HepG2 (cell line): Measurements from ENCODE around the gene ADAM22.

Experiments used
- POLR2AphosphoS5 ChIP-seq: IDR thresholded peaks from 2 replicates; pipeline ENCODE4 v1.6.1; 2012; ENCODE audit warnings: low read depth, low read length
- TBP ChIP-seq: sonication (generic); formaldehyde crosslinking; IDR thresholded peaks from 2 replicates; pipeline ENCODE4 v1.5.0; 2020; ENCODE audit warnings: missing genetic modification reagents
- TF ChIP-seq, protein P1 (sequence below): IDR thresholded peaks from 2 replicates; pipeline ENCODE4 v1.6.1; 2016; ENCODE audit warnings: control low read depth

GRCh38 chr7:88127637-88128290, 193.7 kb downstream of the ADAM22 start:
- TF ChIP-seq TBP (no peak), POLR2AphosphoS5 (no peak)
- TF ChIP-seq, protein P1, sequence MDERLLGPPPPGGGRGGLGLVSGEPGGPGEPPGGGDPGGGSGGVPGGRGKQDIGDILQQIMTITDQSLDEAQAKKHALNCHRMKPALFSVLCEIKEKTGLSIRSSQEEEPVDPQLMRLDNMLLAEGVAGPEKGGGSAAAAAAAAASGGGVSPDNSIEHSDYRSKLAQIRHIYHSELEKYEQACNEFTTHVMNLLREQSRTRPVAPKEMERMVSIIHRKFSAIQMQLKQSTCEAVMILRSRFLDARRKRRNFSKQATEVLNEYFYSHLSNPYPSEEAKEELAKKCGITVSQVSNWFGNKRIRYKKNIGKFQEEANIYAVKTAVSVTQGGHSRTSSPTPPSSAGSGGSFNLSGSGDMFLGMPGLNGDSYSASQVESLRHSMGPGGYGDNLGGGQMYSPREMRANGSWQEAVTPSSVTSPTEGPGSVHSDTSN (CRISPR knock-in tag), result no peak
